Adrenal gland (tissue), 12 donors: ENCODE data around the gene FAM20C. TPM values are rescaled to one million over a fixed set of nuclear protein-coding genes. Genes with fewer than 3 reads are reported as not detected.

Experiments used
- DNase-seq, 7 donors: peaks; one replicate each; pipeline ENCODE4 v3.0.0-alpha.2; 2019 to 2020
- H3K27ac ChIP-seq, 5 donors: fragments of 200-600 bp; sonication (generic) in 4 of 5; 1 replicate in 3 of 5; 2 replicates in 2 of 5; pipeline versions ENCODE4 v1.5.1 to v1.8.0; 2016 to 2020; ENCODE audit warnings: mild to moderate bottlenecking in 1 of 5
- H3K27me3 ChIP-seq: fragments of 200-600 bp; 2 replicates; pipeline ENCODE4 v1.8.0; 2021
- H3K36me3 ChIP-seq, 2 donors: fragments of 200-600 bp; replicated peaks in 1 of 2; 1 replicate in 1 of 2; 2 replicates in 1 of 2; pipeline versions ENCODE4 v1.5.1 to v1.8.0; 2018 to 2022
- H3K4me1 ChIP-seq, 2 donors: fragments of 200-600 bp; replicated peaks in 1 of 2; 1 replicate in 1 of 2; 2 replicates in 1 of 2; pipeline versions ENCODE4 v1.5.1 to v1.8.0; 2018 to 2021
- H3K4me3 ChIP-seq, 4 donors: fragments of 200-600 bp; sonication (generic) in 3 of 4; one replicate each; pipeline ENCODE4 v1.5.1; 2016 to 2018
- H3K9me3 ChIP-seq, 3 donors: fragments of 200-600 bp; sonication (generic) in 1 of 3; replicated peaks in 1 of 3; 1 replicate in 2 of 3; 2 replicates in 1 of 3; pipeline versions ENCODE4 v1.5.1 to v1.8.0; 2016 to 2021
- CTCF ChIP-seq, 6 experiments: fragments of 450-650 bp in 4 of 6; fragments of 200-600 bp in 2 of 6; sonication (generic) in 1 of 6; IDR thresholded peaks; 1 replicate in 5 of 6; 2 replicates in 1 of 6; pipeline versions ENCODE4 v1.5.1 to v1.8.0; 2016 to 2021; ENCODE audit warnings: antibody characterized with exemption in 6 of 6, mild to moderate bottlenecking in 2 of 6, moderate library complexity in 1 of 6
- POLR2A ChIP-seq, 2 donors: fragments of 450-650 bp; IDR thresholded peaks; one replicate each; pipeline ENCODE4 v1.6.1; 2017; ENCODE audit warnings: antibody characterized with exemption in 2 of 2, mild to moderate bottlenecking in 2 of 2, moderate library complexity in 1 of 2
- WGBS, 4 donors: extraction: QIAGEN DNeasy Blood & Tissue Kit in 2 of 4; methylation state at CpG; one replicate each; pipeline versions ENCODE4 v1.1.5 to v1.1.7; 2013 to 2017; 5-methylcytosine and 5-hydroxymethylcytosine counted together
- intact Hi-C, 2 donors: fragments of 100-400 bp; cut with DNase I; formaldehyde crosslinking; loops; one replicate each; pipeline versions ENCODE4 v1.14.1 to v1.15.0; 2022 to 2023
- polyA plus RNA-seq, 3 donors: library from polyadenylated mRNA; stranded (reverse); fragments of 200-250 nt in 2 of 3; fragments of 350-450 nt in 1 of 3; fragmentation: Illumina TruSeq in 1 of 3; extraction: RNeasy Lipid Tissue Mini Kit (QIAGEN cat#74804) in 1 of 3; gene quantifications; one replicate each; pipeline ENCODE4 v1.2.3, GENCODE V29; 2013 to 2014
- total RNA-seq, 9 donors: library from RNA; depleted of rRNA in 4 of 9; stranded (reverse); fragments of >200 nt in 4 of 9; fragments of 120-200 nt in 1 of 9; fragmentation: NEBNext Ultra II Directional in 1 of 9; extraction: Animal tissue kit (Norgen Biotek cat#: 25700) in 1 of 9; gene quantifications; one replicate each; pipeline versions ENCODE4 v1.1.0 to v1.2.4, GENCODE V29; 2013 to 2023
- donor health status: healthy with polysubstance abuse.
- donor health status: Bipolar disorder and iron deficiency.
- donor health status: DM: yes; HTN: yes; CAD: no.
- donor health status: DM: no; HTN: no; CAD: no.
- donor health status: DM: no; HTN: no; CAD: no.
- donor health status: DM: yes; HTN: yes; CAD: no.

FAM20C gene
- total and polyA plus RNA-seq, 12 donors, result 2.8 to 57.9 (median 36.0) TPM

- Histone ChIP-seq H3K9me3 (no peaks in the 10 kb centered on the region), H3K4me3 (no peak overlapping the region), H3K4me1 (no peaks in the 10 kb centered on the region), H3K27ac (no peak overlapping the region), H3K27me3 (no peaks in the 10 kb centered on the region), H3K36me3 (peaks cover 0 to 58% of the 10 kb centered on the region in 2 donors)
- WGBS, 4 donors, result 90 to 93% (median 91%) methylated on average over 19 to 20 of the region's 20 CpGs
- no peak for TF ChIP-seq CTCF (IDR thresholded peaks at IDR 0.05)
- no peak for TF ChIP-seq POLR2A (IDR thresholded peaks at IDR 0.05)
- intact Hi-C loops, result no loop called here
- DNase-seq, result no peak
These were observed 56.5 kb downstream of the FAM20C start for GRCh38 chr7:248732-249435.

DNA sequence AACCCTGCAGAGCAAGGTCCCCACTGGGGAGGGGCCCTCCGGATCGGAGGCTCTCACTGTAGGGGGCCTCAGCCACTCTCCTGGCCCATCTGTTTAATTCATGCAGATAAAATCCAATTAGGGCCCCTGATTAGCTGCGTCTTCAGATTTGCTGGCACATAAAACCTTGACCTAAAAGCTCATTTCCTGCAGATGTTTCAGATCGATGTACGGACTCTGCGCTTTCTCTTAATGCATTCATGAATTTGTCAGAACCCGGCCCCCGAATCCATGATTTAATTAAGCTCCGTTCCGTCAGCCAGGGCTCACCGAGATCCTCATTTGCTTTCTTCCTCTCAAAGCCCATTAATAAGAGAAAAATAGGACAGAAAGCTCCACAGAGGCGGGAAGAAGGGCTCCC, 57.6 kb downstream of the FAM20C start:
- H3K36me3 ChIP-seq, result peaks cover 0 to 61% of the 10 kb centered on the region in 2 donors
- no peak overlapping the region for H3K4me3 ChIP-seq
- intact Hi-C loops, result no loop called here
- WGBS, 4 donors, result 82 to 89% (median 85%) methylated on average over 12 of the region's 12 CpGs
- no peak overlapping the region for H3K27ac ChIP-seq
- no peak for DNase-seq
- TF ChIP-seq CTCF (IDR thresholded peaks at IDR 0.05), result no peak
- TF ChIP-seq POLR2A (IDR thresholded peaks at IDR 0.05), result no peak
- no peaks in the 10 kb centered on the region for H3K27me3 ChIP-seq
- H3K9me3 ChIP-seq, result no peaks in the 10 kb centered on the region
- H3K4me1 ChIP-seq, result no peaks in the 10 kb centered on the region

DNA sequence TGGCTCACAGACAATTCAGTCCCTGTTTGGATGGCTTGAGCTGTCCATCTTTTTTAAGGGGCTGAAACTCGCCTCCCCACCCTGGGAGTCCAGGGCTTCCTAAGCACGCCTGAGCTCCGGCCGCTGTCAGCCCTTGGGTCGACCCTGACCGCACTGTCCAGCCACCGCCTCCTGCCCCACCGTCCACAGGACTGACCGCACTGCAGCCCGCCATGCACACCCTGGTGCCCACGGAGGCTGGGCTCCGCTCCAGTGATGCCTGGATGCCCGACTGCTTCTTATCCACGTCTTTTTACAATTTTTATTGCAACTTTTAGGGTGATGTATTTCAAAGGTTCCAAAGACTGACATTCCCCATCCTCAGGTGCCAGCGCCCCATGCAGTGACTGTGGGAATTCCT, 58.2 kb downstream of the FAM20C start:
- 91 to 97% (median 91%) methylated on average over 15 of the region's 15 CpGs for WGBS, 4 donors
- intact Hi-C loops, result no loop called here
- TF ChIP-seq CTCF (IDR thresholded peaks at IDR 0.05), result no peak
- TF ChIP-seq POLR2A (IDR thresholded peaks at IDR 0.05), result no peak
- Histone ChIP-seq H3K27ac (no peak overlapping the region), H3K4me3 (no peak overlapping the region), H3K9me3 (no peaks in the 10 kb centered on the region), H3K36me3 (peaks cover 0 to 64% of the 10 kb centered on the region in 2 donors), H3K27me3 (no peaks in the 10 kb centered on the region), H3K4me1 (no peaks in the 10 kb centered on the region)
- no peak for DNase-seq

- H3K4me3 ChIP-seq, result no peak overlapping the region
- no peaks in the 10 kb centered on the region for H3K9me3 ChIP-seq
- H3K4me1 ChIP-seq, result no peaks in the 10 kb centered on the region
- intact Hi-C loops, result no loop called here
- TF ChIP-seq CTCF (IDR thresholded peaks at IDR 0.05) (no peak), POLR2A (IDR thresholded peaks at IDR 0.05) (no peak)
- 83 to 97% (median 95%) methylated on average over 3 to 20 of the region's 20 CpGs for WGBS, 4 donors
- H3K36me3 ChIP-seq, result peaks cover 0 to 67% of the 10 kb centered on the region in 2 donors
- no peaks in the 10 kb centered on the region for H3K27me3 ChIP-seq
- no peak for DNase-seq
- no peak overlapping the region for H3K27ac ChIP-seq
These were observed 58.6 kb downstream of the FAM20C start for GRCh38 chr7:251005-251404.
